K562 (cell line): ENCODE results near the gene LY6G5B. TPM values are rescaled to one million over a fixed set of nuclear protein-coding genes. Genes with fewer than 3 reads are reported as not detected.

Experiments used
- HMG20B ChIP-seq: fragments of 250-450 bp; sonication (Bioruptor Pico); IDR thresholded peaks from 2 replicates; pipeline ENCODE4 v1.5.0; 2021; ENCODE audit warnings: mild to moderate bottlenecking
- MAFG ChIP-seq: fragments of 450-650 bp; conservative IDR thresholded peaks from 2 replicates; pipeline ENCODE4 v1.6.1; 2016; ENCODE audit warnings: missing genetic modification characterization, missing compliant biosample characterization
- RBBP5 ChIP-seq: fragments of 200-600 bp; sonication (generic); IDR thresholded peaks from 2 replicates; pipeline ENCODE4 v1.6.1; 2012; ENCODE audit warnings: borderline replicate concordance, mild to moderate bottlenecking, low read length, control low read depth, inconsistent platforms; ENCODE audit not compliant: insufficient read depth, poor library complexity, severe bottlenecking
- polyA plus RNA-seq, 8 experiments: library from polyadenylated mRNA; depleted of rRNA in 4 of 8; stranded (reverse) in 5 of 8; unstranded in 3 of 8; fragments of >200 nt; fragmentation: Nextera tagmentation in 2 of 8; fragmentation: Illumina TruSeq in 1 of 8; extraction: Ambion mirVana in 2 of 8; extraction: Trizol in 1 of 8; gene quantifications; 2 replicates each; pipeline versions ENCODE4 v1.2.1 to v1.2.3, GENCODE V29; 2011 to 2014; ENCODE audit warnings: inconsistent platforms in 1 of 8, missing spikeins in 1 of 8
- total RNA-seq, 7 experiments: library from RNA; depleted of rRNA in 6 of 7; stranded (reverse); fragments of >200 nt in 6 of 7; fragmentation: Illumina TruSeq in 2 of 7; extraction: Trizol in 2 of 7; gene quantifications; 2 replicates each; pipeline versions ENCODE4 v1.2.1 to v1.2.3, GENCODE V29; 2011 to 2021; ENCODE audit warnings: low replicate concordance in 1 of 7
- TF ChIP-seq, protein P1 (sequence below): IDR thresholded peaks from 3 replicates; pipeline ENCODE4 v1.6.1; 2011; ENCODE audit warnings: borderline replicate concordance, mild to moderate bottlenecking, moderate library complexity; ENCODE audit not compliant: insufficient read length; ENCODE audit errors: extremely low read depth

Gene LY6G5B
- total and polyA plus RNA-seq, 9 of the 15 experiments (the other 6 are each of a cell fraction or from before 2014, with no cell fraction given): 6.0 to 27.0 (median 7.5) TPM

DNA sequence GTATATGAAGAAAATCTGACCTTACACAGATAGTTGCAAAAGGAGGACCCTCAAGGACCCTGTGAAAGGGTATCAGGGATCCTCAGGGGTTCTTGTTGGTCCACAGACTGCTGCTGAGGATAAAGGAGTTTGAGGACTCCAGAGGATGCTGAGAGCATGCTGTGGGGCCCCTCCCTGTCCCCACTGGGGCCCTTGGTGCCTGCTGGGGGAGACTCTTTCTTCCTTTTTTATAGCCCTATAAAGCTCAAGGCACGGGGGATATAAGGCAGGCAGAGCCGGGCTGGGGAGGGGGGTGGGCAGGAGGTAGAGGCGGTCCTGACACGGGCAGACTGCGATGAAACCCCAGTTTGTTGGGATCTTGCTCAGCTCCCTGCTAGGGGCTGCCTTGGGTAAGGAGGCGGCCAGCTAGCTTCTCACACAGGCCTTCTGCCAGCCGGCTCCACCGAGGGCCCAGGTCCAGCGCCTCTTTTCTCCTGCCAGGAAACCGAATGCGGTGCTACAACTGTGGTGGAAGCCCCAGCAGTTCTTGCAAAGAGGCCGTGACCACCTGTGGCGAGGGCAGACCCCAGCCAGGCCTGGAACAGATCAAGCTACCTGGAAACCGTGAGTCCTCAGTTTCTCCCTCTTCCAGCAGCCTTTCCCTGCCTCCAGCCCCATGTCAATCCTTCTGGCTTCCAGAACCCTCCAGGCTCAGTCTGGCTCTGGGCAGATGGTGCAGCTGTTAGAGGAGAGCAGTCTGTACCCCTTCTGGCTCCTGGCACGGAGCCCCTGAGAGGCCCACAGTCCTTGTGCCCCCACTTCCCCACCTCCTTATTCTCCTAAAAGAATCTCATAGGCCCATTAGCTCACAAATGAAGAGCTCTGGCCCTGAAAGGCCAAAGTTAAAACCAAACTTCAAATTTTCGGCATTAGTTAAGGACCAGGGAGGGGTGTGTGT is 45.5 kb downstream of the LY6G5B start, which contains the start of gene LY6G6D (continued):
- TF ChIP-seq, protein P1, sequence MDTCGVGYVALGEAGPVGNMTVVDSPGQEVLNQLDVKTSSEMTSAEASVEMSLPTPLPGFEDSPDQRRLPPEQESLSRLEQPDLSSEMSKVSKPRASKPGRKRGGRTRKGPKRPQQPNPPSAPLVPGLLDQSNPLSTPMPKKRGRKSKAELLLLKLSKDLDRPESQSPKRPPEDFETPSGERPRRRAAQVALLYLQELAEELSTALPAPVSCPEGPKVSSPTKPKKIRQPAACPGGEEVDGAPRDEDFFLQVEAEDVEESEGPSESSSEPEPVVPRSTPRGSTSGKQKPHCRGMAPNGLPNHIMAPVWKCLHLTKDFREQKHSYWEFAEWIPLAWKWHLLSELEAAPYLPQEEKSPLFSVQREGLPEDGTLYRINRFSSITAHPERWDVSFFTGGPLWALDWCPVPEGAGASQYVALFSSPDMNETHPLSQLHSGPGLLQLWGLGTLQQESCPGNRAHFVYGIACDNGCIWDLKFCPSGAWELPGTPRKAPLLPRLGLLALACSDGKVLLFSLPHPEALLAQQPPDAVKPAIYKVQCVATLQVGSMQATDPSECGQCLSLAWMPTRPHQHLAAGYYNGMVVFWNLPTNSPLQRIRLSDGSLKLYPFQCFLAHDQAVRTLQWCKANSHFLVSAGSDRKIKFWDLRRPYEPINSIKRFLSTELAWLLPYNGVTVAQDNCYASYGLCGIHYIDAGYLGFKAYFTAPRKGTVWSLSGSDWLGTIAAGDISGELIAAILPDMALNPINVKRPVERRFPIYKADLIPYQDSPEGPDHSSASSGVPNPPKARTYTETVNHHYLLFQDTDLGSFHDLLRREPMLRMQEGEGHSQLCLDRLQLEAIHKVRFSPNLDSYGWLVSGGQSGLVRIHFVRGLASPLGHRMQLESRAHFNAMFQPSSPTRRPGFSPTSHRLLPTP: no peak
- TF ChIP-seq MAFG (tag) (no peak), HMG20B (CRISPR knock-in tag) (no peak), RBBP5 (no peak)
